HG03060 (cell line): ENCODE results near the gene ARL6IP5.

Experiments
- ATAC-seq: cut with Tn5 transposase; IDR thresholded peaks from one replicate; pipeline ENCODE4 v1.9.1; 2021; ENCODE audit warnings: low read depth, moderate number of reproducible peaks; ENCODE audit not compliant: unreplicated experiment

ARL6IP5 gene

DNA sequence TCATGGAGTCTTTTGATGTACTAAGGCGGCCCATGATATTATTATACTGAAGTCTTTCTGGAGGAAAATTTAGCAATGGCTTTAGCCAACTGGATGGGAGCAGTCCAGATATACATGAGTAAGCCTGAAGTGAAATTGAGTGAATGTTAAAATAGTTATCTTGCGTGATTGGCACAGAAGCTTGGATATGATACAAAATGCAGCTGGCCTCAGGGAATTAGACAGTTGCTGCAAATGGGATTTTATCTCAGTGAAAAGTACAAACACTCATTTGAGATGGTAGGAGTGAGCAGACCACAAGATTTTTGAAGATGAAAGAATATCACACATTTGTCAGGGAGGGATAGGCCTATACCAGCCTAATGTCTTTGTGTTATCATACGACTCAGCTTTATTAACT, 28.8 kb downstream of the ARL6IP5 start:
- no peak for ATAC-seq

- no peak for ATAC-seq
Measured at GRCh38 chr3:69115731-69116130, 31.0 kb downstream of the ARL6IP5 start.

GRCh38 chr3:69116162-69116561, 31.4 kb downstream of the ARL6IP5 start:
- no peak for ATAC-seq

GRCh38 chr3:69116897-69117296, 32.2 kb downstream of the ARL6IP5 start:
- ATAC-seq, result no peak

DNA sequence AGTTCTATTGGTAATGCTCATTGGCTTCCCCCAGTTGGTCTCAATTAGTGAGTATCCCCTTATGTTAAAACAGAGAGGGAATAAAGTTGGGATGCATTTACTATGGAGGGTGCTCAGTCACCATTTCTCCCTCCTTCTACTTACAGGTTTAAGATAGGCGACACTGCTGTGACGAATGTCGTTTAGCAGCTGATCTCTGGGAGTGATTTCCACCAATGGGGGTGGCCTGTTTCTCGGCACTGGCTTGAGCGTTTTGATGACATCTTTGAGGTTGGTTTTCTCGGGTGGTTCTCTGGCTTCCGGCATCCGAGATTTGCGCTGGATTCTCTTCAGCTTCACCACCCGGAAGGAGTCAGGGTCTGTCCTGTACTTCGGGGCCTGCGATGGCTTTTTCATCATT, 33.8 kb downstream of the ARL6IP5 start:
- ATAC-seq, result no peak

DNA sequence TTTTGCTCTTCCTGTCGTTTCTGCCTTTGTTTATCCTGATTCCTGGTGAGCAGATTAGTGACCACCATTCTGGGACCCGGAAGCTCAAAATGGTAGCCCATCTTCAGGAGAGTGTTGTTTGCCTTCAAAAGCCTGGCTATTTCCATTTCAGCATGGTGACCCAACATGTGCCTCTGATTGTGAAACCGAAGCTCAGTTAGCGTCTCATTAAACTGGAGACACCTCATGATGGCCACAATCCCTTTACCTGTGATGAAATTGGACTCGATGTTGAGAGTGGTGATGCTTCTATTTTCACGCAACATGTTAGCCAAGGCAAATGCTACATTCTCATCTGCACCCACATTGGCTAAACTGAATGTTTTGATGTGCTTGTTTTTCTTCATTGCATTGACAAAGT, 34.4 kb downstream of the ARL6IP5 start:
- ATAC-seq, result no peak

DNA sequence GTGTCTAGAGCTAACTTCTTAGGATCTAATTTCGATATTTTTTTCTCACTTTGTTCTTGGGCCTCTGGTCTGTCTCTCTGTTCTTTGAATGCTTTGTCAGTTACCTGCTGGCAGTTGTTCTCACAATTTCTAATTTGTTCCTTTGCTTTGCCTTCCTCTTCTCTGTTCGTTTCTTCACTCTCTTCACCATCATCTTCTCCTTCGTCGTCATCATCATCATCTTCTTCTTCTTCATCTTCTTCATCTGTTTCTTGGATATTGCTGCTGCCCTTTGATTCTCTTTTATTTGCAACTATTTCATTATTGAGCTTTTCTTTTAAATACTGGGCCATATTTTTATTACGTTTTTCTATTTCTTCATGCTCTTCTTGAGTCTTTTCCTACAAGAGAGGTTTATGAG, 34.9 kb downstream of the ARL6IP5 start:
- no peak for ATAC-seq

GRCh38 chr3:69120879-69121464, 36.2 kb downstream of the ARL6IP5 start:
- ATAC-seq, result peak; percentile 67

DNA sequence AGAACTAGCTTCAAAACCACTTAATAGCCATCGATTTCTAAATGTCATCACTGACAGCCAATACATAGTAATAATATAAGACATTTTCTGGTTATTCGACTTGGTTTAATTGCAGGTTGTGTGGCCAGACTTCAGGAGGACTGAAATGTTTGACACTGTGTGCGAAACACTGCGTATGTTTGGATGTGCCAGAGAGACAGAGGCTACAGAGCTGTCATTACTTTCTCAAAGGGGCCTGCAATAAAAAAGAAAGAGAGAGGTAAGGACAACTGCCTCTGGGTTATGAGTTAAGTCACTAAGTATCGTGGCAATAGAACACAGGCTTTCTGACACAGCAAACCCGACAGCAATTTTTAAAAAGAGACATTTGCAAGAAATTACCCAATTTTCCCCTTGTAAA, 36.8 kb downstream of the ARL6IP5 start:
- no peak for ATAC-seq

DNA sequence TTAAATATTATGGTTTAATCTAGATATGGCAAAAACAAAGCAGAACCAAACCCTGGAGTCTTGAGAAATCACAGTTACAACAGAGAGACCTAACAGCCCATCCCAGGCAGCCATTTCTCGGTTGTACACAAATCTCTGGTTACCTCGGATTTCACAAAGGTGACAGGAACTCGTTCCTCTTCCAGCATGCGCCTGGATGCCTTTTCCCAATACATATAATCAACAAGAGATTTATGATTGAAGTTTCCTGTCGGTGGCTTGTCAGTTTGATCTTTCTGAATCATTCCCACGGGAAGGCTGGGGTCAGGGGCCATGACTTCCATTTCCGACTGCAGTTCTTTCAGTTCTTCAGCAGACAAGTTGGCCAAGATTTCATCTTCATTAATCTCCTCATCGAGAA, 37.2 kb downstream of the ARL6IP5 start:
- no peak for ATAC-seq

DNA sequence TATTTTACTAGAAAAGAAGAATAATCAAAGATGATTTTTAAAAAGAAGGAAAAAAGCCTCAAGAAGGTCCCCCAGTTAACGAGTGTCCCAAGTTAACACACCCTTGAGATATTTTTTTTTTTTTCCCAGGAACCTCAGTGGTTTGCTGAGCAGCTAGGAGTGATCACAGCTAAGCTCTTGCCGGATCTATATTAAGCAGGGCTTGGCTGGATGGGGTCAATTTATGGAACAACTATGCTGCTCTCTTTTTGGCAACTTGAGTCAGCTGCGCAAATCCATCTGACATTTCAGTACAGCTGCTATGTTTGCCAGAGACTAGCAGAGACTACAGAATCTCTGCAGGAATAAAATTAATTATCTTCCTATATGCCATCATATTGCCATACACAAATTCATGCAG, 37.7 kb downstream of the ARL6IP5 start, which contains the start of gene LMOD3:
Gene LMOD3, minus strand, starts transcription at position 193 of the 400 bp plus-strand sequence. CDS start 209 bp downstream, outside the sequence.
- ATAC-seq, result no peak

- no peak for ATAC-seq
Measured at GRCh38 chr3:69126216-69126615, 41.5 kb downstream of the ARL6IP5 start.

DNA sequence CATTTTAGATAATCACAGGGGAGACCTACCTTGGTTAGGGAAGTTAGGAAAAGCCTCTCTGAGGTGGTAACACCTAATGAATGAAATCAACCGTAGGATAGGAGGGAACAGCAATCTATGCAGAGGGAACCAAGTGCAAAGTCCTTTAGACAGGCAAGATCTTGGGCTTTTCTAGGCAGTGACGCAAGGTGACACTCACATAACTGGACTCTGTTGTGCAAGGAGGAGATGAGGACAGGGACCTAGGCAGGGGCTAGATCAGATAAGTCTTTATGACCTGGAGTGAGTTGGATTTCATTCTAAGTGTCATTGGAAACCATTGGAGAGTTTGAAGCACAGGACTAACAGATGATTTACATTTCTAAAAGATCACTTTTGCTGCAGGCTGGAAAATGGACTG, 42.3 kb downstream of the ARL6IP5 start:
- ATAC-seq, result no peak

DNA sequence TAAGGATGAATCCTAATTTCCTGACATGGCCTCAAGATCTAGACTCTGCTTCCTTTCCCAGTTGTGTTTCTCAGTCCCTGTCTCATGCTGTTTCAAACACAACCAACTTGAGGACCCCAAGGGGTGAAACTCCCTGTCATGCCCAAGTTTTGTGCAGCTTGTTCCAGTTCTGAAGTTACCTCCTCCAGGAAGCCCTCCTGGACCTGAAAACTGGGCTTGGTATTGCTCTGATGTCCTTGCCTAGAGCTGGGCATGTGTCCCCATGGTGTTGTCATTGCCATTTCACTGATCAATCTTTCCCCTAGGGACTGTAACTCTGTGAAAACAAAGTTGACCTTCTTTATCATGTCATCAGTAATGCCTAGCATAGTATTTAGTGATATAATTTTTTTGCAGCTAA, 43.8 kb downstream of the ARL6IP5 start:
- ATAC-seq, result no peak

DNA sequence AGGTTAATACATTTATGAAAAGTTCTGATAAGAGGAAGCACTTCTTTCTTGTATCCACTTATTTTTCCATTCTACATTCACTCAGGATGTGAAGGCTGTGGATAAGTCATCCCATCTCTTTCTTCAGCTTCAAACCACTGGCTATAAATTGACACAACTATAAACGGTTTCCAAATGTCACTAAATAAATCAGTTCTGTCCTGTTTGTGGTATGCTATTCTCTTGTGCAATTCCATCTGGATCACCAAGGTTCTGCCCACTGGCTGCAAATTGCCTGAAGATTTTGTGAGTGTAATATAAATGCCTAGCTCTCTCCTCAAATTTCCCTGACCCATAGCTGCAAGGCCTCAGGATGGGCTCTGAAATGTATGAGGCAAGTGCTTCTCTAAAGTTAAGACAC, 44.8 kb downstream of the ARL6IP5 start:
- no peak for ATAC-seq

- peak; percentile 91 for ATAC-seq
Measured at GRCh38 chr3:69130689-69131088, 46.0 kb downstream of the ARL6IP5 start.

DNA sequence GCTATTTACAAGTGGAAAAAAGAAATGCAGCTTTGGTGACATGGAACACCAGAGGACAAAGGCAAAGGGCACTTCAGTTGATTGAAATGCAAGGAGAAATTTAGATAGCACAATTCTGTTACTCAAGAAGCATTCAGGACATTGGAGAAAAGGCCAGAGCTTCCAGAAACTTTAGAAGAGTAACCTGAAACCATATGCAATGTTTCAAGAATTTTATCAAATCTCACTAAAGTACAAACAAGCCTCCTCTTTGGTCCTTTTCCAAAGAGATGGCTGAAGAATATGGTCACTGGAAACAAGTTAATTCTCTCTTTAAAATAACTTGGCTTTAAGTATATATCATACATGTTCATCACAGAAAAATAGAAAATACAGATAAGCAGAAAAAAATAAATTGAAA, 52.3 kb downstream of the ARL6IP5 start:
- no peak for ATAC-seq

DNA sequence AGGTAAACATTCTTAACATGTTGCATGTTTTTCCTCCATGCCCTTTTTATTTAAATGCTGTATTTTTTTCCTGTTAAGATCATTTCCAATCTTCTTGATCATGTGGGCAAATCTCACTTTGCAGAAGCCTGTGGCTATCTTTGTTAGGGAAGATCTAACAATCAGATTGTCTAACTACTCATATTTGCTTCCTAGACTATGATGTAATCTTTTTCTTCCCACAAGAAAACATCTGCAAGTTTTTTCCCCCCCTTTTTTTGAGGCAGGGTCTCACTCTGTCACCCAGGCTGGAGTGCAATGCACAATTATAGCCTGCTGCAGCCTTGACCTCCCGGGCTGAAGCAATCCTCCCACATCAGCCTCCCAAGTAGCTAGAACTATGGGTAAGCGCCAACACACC, 52.7 kb downstream of the ARL6IP5 start:
- no peak for ATAC-seq

DNA sequence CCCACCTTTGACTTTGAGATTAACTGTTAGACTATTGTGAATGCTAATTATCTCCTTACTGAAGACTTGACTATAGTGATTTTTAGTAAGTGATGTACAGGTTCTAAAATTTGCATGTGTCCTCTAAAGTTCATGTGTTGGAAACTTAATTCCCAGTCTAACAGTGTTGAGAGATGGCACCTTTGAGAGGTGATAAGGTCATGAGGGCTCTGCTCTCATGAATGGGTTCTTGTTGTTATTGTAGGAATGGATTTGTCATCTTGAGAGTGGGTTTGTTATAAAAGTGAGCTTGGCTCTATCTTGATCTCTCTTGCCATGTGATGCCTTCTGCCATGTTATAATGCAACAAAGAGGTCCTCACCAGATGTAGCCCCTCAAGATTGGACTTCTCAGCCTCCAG, 56.6 kb downstream of the ARL6IP5 start:
- ATAC-seq, result no peak

- no peak for ATAC-seq
Measured at GRCh38 chr3:69142090-69142489, 57.4 kb downstream of the ARL6IP5 start.

DNA sequence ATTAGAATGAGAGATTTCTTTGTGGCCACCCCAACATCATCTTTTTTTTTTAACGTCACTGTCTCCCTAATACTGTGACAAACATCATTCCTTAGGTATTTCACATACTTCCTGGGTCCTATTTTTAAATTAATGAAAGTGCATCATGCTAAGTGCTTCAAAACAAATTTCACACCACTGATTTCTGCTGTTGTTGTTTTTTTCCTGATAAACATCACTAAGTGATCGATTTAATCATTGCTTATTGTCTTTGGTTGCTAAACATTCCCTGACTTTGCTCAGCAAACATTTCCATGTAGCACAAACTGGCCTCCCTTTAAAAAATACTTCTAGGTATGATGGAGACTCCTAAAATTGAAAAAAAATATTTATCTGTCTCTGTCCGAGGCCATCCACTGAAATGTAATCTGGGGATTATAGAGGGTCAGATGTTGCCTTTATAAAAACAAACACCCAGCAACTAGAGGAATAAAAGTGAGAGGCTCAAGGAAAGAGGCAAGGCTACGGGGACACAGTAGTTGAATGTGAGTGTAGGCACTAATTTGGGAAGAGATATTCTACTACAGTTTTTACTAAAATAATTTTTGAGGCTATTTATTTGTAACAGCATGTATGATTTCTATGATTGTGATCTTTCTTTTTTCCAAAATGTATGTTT, 58.2 kb downstream of the ARL6IP5 start:
- ATAC-seq, result no peak

DNA sequence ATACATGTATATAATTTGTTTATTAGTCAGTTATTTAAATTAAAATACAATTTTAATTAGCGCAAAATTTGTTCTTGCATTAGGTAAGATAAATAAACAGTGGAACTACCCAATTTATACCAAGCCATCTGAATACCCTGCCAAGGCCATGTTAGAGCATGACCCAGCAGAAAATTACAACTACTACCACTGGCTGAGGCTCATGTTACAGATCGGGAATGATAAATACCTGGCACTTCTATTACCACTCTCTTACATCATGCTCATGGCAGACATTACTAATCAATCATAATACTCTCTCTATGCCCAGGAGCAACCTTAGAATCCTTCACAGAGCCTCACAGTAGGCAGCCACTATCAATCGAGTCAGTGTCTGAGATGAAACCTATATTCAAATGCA, 58.9 kb downstream of the ARL6IP5 start:
- no peak for ATAC-seq
